ENCODE measurements around the gene TMEM207.
"Not testable (repeated sequence)": the region's sequence is repeated elsewhere in the genome, so short reads cannot be mapped to it uniquely, and the experiment has no call there.

TMEM207 gene

GRCh38 chr3:190449801-190450200 is at the start of gene TMEM207:
Gene TMEM207 (minus strand): TSS chr3:190449901. CDS start chr3:190449809, 92 bp downstream.
- DNase-seq (ENCODE audit: low read depth in 2 of 2): no peak

DNA sequence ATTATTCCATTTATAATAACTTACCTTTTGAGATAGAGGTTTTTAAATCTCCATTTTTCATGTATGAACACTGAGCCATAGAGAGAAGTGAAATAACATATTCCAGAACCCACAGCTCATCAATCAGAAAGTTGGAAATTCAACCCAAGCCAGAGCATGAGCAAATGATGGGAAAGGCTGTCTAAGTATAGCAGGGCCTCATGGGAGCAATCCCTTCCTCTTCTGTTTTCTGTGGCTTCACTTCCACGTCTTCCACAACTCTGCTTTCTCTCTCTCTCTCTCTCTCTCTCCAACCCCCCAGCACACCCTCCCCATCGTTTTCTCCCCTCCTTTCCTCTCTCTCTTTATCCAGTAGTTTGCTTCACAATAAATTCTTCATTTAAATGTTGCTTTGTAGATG is 49.4 kb upstream of the TMEM207 start:
- DNase-seq (ENCODE audit: low read depth in 2 of 2): no peak

DNA sequence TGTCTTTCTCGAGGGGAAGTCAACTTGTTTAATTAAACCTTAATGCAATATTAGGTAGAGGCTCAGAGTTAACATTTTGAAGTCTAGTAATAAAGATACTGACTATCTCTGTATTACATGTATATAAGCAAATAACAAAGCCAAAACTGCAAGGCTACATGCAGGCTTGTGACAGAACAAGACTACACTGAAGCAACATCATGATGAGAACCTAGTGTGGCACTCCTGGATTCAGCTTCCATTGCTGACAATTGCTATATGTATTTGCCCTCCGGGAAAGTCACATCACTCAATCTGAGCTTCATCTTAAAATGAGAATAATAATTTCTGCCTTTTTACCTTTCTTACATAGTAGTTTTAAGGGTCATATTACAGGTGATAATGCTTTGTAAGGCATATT is 48.6 kb upstream of the TMEM207 start:
- DNase-seq (ENCODE audit: low read depth in 2 of 2): no peak

DNA sequence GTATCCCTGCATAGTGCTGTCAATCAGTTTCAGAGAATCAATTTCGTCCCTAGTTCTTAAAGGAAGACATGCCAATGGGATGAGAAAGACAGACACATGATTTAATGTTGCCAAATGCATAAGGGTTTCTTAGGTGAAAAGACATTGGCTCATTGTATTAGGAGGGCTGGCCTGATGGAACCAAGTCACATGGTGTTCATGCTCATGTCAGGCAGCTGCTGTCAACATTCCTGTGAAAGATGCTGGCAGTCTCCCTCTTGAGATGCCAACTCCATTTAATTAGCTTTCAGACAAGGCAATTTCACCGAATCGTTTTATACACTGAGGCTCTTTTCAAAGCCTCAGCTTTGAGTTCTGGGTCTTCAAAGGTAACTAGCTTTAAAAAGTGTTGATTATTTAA is 48.1 kb upstream of the TMEM207 start:
- no peak for DNase-seq (ENCODE audit: low read depth in 2 of 2)

GRCh38 chr3:190496859-190497258 is 47.2 kb upstream of the TMEM207 start:
- DNase-seq (ENCODE audit: low read depth in 2 of 2): no peak

DNA sequence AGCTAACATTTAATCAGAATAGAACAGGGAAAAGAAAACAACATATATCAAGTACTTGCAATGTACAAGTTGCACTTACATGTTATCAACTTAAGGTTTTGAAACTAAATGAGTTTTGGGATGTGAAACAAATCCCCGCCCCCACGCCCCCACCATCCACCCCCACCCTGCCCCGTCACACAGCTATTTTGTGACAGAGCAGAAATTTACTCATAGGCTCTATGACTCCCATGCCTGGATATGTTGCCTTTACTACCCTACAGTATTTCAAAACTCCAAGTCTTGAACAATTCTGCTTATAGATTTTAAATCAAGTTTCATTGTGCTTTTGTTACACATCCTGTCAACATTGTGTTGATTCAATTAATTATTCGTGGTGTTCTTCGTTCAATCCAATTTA is 46.1 kb upstream of the TMEM207 start:
- DNase-seq (ENCODE audit: low read depth in 2 of 2): no peak

DNA sequence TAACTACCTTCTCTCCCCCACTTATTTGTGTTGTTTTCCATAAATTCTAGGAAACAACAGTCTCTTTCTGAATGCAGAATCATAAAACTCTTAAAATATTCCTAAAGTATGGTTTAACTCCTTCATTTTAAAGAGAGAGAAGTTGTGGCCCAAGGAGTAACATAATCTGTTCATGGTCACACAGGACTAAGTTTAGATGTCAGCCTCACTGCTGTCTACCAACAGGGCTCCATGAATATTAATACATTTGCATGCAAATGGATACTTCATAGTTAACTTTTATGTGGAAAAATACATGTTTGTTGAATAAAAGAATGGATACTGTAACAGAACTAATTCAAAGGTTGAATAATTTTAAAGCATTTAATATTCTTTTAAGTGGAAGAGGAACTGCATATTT is 45.7 kb upstream of the TMEM207 start:
- no peak for DNase-seq (ENCODE audit: low read depth in 2 of 2)

DNA sequence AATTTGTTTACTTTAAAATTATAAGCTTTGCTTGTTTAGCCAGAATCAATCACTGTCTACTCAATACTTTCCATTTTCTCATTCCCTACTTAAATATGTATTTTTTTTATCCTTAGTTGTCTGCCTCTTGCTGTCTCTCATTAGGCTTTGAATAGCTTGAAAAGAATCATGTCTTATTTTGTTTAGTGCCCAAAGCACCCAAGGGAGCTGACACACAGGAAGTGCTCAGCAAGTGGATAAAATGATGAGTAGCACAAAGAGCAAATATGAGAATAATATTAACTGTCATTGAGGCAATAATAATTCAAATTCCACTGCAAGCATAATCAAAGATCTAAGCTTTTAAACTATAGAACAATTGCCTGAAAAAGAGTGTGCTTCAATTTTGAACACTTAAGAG is 45.2 kb upstream of the TMEM207 start:
- DNase-seq (ENCODE audit: low read depth in 2 of 2): no peak

DNA sequence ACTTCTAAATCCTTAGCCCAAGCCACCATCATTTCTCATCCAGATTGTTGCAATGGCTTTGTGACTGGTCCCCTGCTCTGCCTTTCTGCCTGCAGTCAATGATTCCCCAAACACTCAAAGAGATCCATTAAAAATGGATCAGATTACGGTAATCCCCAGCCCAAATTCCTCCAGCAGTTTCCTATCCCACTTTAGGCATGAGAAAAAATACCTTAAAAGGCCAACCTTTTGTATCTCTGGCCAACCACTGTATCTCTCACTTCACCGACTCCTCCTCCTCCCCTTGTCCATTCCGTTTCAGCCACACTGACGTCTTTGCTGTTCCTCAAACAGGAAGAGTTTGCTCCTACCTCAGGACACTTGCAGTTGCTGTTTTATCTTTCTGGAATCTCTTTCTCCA is 43.3 kb upstream of the TMEM207 start:
- DNase-seq (ENCODE audit: low read depth in 2 of 2): no peak

GRCh38 chr3:190492129-190492528 is 42.4 kb upstream of the TMEM207 start:
- DNase-seq (ENCODE audit: low read depth in 2 of 2): no peak

DNA sequence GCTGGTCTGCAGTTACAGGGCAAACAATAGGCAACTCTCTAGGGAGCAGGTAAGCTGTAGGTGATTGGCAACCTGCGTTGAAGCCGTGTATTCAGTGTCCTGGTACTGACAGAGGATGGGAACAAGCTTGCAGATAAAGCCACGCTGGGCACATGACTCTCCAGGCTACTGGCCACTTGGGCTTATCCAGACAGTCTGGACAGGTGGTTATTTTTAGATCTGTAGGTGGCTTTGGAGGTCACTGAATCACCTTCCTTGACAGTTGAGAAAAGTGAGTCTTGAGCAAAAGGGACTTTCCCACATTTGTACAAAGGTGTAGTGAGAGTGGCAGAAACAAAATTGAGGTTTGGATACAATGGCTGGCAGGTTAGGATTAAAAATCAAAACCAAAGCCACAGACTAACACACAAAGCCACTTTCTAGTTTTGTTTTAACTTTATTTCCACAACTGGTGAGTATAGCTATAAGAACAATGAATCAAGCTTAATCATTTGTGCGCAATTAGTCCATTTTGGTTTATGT is 41.9 kb upstream of the TMEM207 start:
- no peak for DNase-seq (ENCODE audit: low read depth in 2 of 2)

DNA sequence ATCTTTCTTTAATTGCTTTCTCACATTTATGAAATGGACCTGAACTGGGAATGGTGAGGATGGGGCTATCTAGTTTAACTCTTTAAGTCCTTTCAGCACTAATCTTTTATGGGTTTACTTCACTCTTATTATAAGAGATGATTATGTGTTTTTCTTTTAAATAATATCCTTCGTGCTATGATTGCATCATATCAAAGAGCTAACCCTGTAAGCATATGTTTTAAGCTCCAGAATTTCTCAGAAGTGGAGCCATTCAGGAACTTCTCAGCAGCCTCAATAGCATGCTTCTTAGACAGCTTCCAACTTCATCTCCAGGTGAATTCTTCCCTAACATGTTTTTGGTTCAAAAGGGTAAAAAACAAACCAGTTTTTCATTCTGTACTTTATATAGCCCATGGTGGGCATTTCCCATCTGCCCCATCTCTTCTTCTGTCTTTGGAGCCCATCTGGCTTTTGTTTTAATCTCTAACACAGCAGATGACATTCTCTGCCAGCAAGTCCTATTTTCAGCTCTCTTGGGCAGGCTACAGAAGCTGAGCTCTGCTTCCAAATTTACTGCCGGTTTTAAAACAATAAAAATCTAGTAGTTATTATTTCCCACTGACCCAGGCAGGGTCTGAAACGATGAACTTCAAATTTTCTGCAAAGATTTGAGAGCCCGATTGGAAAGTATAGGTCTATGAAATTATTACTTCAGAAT is 37.4 kb upstream of the TMEM207 start:
- DNase-seq (ENCODE audit: low read depth in 2 of 2): no peak

DNA sequence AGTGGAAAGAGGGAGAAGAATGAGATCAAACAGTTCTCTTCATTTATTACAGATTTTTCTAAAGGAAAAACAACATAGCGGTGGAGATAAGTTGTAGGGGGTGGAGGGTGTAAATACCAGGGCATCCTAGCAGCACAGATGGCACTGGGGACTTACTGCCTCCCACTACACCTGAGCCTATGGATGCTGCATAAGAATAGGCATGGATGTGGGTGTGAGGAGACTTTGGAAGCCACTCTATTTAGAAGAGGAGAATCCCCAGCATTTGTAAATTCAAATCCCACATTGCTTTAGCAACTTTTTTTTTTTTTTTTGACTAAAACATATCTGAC is 36.8 kb upstream of the TMEM207 start:
- no peak for DNase-seq (ENCODE audit: low read depth in 2 of 2)

DNA sequence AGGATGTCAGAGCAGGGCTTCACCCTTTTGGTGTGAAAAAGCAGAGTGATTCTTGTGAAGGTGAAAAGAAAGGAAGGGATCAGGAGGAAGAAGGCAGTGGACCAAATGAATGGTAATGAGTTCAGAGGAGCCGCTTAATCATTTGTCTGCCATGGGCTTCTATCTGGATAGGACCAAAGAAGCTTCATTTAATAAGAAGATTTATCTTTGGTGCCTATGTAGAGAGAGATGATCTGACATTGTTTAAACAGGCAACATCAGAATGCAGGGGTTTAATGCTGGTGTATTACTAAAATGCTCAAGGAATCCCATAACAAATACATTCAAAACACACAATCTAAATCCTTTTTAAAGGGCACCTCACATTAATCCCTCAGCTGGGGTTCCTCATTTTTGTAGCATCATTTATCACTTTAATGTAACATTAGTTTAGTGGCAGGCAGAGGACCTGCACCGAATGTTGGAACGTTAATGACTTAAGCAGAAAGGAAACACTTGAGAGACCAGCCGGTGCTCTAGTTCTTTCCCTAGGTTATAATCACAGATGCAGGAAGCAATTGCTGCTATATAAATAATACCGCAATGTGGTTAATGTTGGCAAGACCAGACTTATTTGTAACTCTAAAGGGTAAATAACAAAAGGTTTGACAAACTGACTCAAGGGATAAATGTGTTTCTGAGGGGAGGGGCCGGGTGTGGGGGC is 36.3 kb upstream of the TMEM207 start:
- no peak for DNase-seq (ENCODE audit: low read depth in 2 of 2)

DNA sequence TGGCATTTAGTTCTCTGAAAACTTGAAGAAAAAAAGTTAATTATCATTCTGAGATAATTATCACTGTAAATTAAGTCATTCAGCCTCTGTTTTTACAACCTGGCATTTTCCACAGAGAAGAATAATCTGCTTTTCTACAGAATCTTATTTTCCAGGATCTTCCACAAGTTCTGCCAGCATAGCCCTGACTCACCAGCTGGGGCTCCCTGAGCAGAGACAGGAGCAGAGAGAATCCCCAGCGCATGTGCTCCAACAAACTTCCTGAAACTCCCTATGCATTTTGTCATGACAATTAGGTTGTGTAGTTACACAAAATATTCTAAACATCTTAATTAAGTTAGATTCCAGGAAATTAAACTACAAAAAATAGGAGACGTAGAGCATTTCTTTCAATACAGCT is 32.1 kb upstream of the TMEM207 start:
- no peak for DNase-seq (ENCODE audit: low read depth in 2 of 2)

DNA sequence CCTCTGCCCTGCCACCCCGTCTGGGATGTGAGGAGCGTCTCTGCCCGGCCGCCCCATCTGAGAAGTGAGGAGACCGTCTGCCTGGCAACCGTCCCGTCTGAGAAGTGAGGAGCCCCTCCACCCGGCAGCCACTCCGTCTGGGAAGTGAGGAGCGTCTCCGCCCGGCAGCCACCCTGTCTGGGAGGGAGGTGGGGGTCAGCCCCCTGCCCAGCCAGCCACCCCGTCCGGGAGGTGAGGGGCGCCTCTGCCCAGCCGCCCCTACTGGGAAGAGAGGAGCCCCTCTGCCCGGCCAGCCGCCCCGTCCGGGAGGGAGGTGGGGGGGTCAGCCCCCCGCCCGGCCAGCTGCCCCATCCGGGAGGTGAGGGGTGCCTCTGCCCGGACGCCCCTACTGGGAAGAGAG is 23.6 kb upstream of the TMEM207 start:
- not testable (repeated sequence) for DNase-seq (ENCODE audit: low read depth in 2 of 2)

GRCh38 chr3:190467922-190468321 is 18.2 kb upstream of the TMEM207 start:
- no peak for DNase-seq (ENCODE audit: low read depth in 2 of 2)

GRCh38 chr3:190458040-190458439 is 8.3 kb upstream of the TMEM207 start:
- DNase-seq (ENCODE audit: low read depth in 2 of 2): no peak

- no peak for DNase-seq (ENCODE audit: low read depth in 2 of 2)
Observed at GRCh38 chr3:190456770-190457169, 7.1 kb upstream of the TMEM207 start.

DNA sequence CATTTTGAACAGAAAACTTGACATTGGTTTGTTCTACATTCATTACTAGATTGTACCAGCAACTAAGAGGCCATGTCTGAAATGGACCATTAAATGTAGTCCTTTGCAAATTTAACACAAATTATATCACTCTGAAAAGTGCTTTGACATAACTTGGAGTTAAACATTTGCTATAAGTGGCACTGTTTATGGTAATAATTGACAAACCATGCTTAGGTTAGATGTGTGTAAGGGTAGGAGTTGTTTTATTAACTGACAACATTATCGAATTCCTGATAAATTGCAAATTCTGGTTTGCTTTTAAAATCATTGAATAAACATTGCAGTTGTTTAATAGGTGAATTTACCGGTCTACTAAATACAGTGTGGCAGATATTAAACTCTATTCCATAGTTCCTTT is 6.1 kb upstream of the TMEM207 start:
- no peak for DNase-seq (ENCODE audit: low read depth in 2 of 2)

GRCh38 chr3:190448256-190448655 is 1.4 kb downstream of the TMEM207 start:
- no peak for DNase-seq (ENCODE audit: low read depth in 2 of 2)

DNA sequence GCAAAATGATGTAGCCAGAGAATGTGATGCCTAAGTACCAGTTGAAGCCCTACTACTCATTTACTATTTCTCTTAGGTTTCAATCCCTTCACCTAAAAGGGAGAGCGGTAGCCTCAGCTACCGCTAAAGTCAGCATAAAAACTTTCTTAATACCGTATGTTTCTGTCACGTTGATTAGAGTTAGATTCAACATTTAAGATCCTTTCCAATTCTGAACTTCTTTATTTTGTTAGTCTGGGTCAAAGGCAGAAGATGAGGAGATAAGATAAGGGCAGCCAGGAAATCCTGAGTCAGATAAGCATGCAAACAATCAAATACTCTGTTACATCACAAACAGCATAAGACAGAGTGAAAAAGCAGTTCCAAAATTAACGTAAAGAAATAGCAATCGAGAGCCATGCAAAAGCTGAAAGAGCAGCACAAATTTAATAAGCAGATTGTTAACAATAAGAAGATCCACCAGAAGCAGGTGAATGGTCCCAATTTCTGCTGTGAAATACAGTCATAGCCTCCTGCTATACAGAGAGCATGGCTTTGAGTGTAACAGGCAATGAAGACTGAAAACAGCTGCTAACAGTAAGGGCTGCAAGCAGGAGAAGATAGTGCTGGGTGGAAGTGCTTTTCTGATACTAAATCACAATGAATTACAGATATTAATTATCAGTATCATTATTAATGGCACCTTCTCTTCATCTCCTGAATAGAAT is 3.0 kb downstream of the TMEM207 start:
- DNase-seq (ENCODE audit: low read depth in 2 of 2): no peak

DNA sequence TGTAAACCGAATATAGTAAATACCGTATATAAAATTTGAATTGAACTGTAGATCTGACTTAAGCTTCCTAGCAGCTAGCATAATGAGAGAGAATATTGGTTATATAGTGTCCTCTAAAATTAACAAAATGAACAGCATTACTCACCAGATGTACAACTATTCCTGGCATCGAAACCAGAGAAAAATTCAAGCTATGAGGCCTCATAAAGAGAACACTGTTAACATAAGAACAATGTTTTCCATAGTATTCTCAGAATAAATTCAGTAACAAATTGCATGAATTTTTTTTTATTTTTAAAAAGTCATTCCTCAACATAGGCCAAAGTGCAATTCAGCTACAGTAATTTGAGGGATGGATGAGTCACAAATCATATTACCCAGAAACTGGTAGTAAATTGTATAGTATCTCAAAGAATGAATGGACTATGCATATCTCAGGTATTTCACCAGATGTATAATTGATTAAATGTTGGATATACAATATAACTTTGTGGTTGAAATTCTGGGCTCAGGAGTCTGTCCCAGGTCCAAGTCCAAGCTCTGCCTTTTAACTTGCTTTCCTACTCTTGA is 5.0 kb downstream of the TMEM207 start:
- DNase-seq (ENCODE audit: low read depth in 2 of 2): no peak

Data from stimulated activated CD4-positive, alpha-beta T cell treated with anti-CD3 and anti-CD28 coated beads, Interleukin-15, amount 100 ng/mL, for 48 hours (primary cell).